ENCODE data around the gene TP53I11. TPM values are rescaled to one million over a fixed set of nuclear protein-coding genes. Genes with fewer than 3 reads are reported as not detected.

TP53I11 gene
- total and polyA plus RNA-seq, 2 donors (not counting 3 experiments of a cell fraction or from before 2014, with no cell fraction given): 31.5 to 79.4 TPM

- dilution Hi-C loops (cut with MboI; ENCODE audit: extremely low pct_ligation_motif_present, low sequenced_read_pairs) (no loop called here), intact Hi-C loops (cut with micrococcal nuclease) (no loop called here)
- Histone ChIP-seq H3K27me3 (ENCODE audit: control insufficient read depth in 2 of 2, insufficient read depth in 2 of 2, low read length in 2 of 2) (no peaks in the 10 kb centered on the region), H4K20me1 (replicated peaks; ENCODE audit: control insufficient read depth, extremely low read depth, insufficient read depth, low read length) (no peaks in the 10 kb centered on the region), H3K79me2 (ENCODE audit: control insufficient read depth, insufficient read depth, low read length) (no peaks in the 10 kb centered on the region), H3K9ac (replicated peaks; ENCODE audit: extremely low read depth, insufficient read depth, low read length) (no peak overlapping the region), H3K4me2 (ENCODE audit: insufficient read depth, low read length) (no peak overlapping the region), H3K36me3 (ENCODE audit: control insufficient read depth in 2 of 2, extremely low read depth in 1 of 2, insufficient read depth in 2 of 2, low read length in 2 of 2) (no peaks in the 10 kb centered on the region), H2AFZ (ENCODE audit: low read depth, low read length) (no peak overlapping the region), H3K4me3 (replicated peaks in 1 of 3; ENCODE audit: insufficient read depth in 1 of 3, low read depth in 1 of 3, low read length in 3 of 3) (no peak overlapping the region), H3K27ac (ENCODE audit: insufficient read depth, low read depth, low read length) (no peak overlapping the region), H3K4me1 (ENCODE audit: control insufficient read depth, extremely low read depth, insufficient read depth, low read length) (no peaks in the 10 kb centered on the region), H3K9me1 (replicated peaks; ENCODE audit: control insufficient read depth, extremely low read depth, insufficient read depth, low read length) (no peaks in the 10 kb centered on the region), H3K9me3 (replicated peaks; ENCODE audit: control insufficient read depth, insufficient read depth, low read length) (no peaks in the 10 kb centered on the region)
- no peak for FAIRE-seq
- POLR2A ChIA-PET: no interaction called here
- no peak for TF ChIP-seq MAX (IDR thresholded peaks at IDR 0.05; ENCODE audit: insufficient read depth, insufficient read length)
- CTCF ChIA-PET: no interaction called here
- no TSS peak for BruUV-seq (replicated peaks)
- DNase-seq (ENCODE audit: low read depth, low spot score): no peak
Measured at GRCh38 chr11:44904261-44905020, 46.2 kb downstream of the TP53I11 start.

- Histone ChIP-seq H3K9me3 (replicated peaks; ENCODE audit: control insufficient read depth, insufficient read depth, low read length) (no peaks in the 10 kb centered on the region), H3K36me3 (ENCODE audit: control insufficient read depth in 2 of 2, extremely low read depth in 1 of 2, insufficient read depth in 2 of 2, low read length in 2 of 2) (no peaks in the 10 kb centered on the region), H3K4me1 (ENCODE audit: control insufficient read depth, extremely low read depth, insufficient read depth, low read length) (no peaks in the 10 kb centered on the region), H4K20me1 (replicated peaks; ENCODE audit: control insufficient read depth, extremely low read depth, insufficient read depth, low read length) (no peaks in the 10 kb centered on the region), H3K4me2 (ENCODE audit: insufficient read depth, low read length) (no peak overlapping the region), H3K79me2 (ENCODE audit: control insufficient read depth, insufficient read depth, low read length) (no peaks in the 10 kb centered on the region), H3K27me3 (ENCODE audit: control insufficient read depth in 2 of 2, insufficient read depth in 2 of 2, low read length in 2 of 2) (no peaks in the 10 kb centered on the region), H3K9me1 (replicated peaks; ENCODE audit: control insufficient read depth, extremely low read depth, insufficient read depth, low read length) (no peaks in the 10 kb centered on the region), H3K4me3 (replicated peaks in 1 of 3; ENCODE audit: insufficient read depth in 1 of 3, low read depth in 1 of 3, low read length in 3 of 3) (no peak overlapping the region), H3K27ac (ENCODE audit: insufficient read depth, low read depth, low read length) (no peak overlapping the region), H2AFZ (ENCODE audit: low read depth, low read length) (no peak overlapping the region), H3K9ac (replicated peaks; ENCODE audit: extremely low read depth, insufficient read depth, low read length) (no peak overlapping the region)
- dilution Hi-C loops (cut with MboI; ENCODE audit: extremely low pct_ligation_motif_present, low sequenced_read_pairs): no loop called here
- no peak for FAIRE-seq
- no TSS peak for BruUV-seq (replicated peaks)
- intact Hi-C loops (cut with micrococcal nuclease): no loop called here
- TF ChIP-seq MYC (IDR thresholded peaks at IDR 0.05; ENCODE audit: low read depth, low read length): no peak
- TF ChIP-seq MAX (IDR thresholded peaks at IDR 0.05; ENCODE audit: insufficient read depth, insufficient read length): no peak
- TF ChIP-seq EZH2 (IDR thresholded peaks at IDR 0.05; ENCODE audit: borderline replicate concordance, low read depth, low read length, severe bottlenecking): no peak
- TF ChIP-seq POLR2AphosphoS5 (IDR thresholded peaks at IDR 0.05; ENCODE audit: insufficient read depth, low read depth, low read length): no peak
- TF ChIP-seq GATA2 (IDR thresholded peaks at IDR 0.05; ENCODE audit: insufficient read depth, insufficient read length, low read depth, low read length): no peak
- no peak for TF ChIP-seq CTCF (IDR thresholded peaks at IDR 0.05; ENCODE audit: extremely low read depth in 1 of 2, insufficient read depth in 1 of 2, low read depth in 1 of 2, low read length in 2 of 2)
- no peak for TF ChIP-seq POLR2A (IDR thresholded peaks at IDR 0.05; ENCODE audit: low read depth, low read length)
- TF ChIP-seq FOS (IDR thresholded peaks at IDR 0.05; ENCODE audit: borderline replicate concordance, insufficient read depth, low read length): no peak
- no peak for TF ChIP-seq JUN (IDR thresholded peaks at IDR 0.05; ENCODE audit: borderline replicate concordance, insufficient read depth, insufficient read length, low read depth)
- no peak for DNase-seq (ENCODE audit: low read depth, low spot score)
- POLR2A ChIA-PET: no interaction called here
- CTCF ChIA-PET: interaction anchor here (0.5 to 0.9 kb wide), 2 partner anchors 13 to 287 kb away, joined by 3 read pairs; no protein-coding TSS in a partner anchor
Measured at GRCh38 chr11:44903518-44903917, 47.2 kb downstream of the TP53I11 start.

Data from endothelial cell of umbilical vein (primary cell).